K562 (cell line): ENCODE data around the gene ZFYVE28. TPM values are rescaled to one million over a fixed set of nuclear protein-coding genes. Genes with fewer than 3 reads are reported as not detected.

Experiments
- CBFB ChIP-seq: sonication (generic); formaldehyde crosslinking; IDR thresholded peaks from 2 replicates; pipeline ENCODE4 v1.4.0; 2020; ENCODE audit warnings: mild to moderate bottlenecking, missing genetic modification reagents
- COPS2 ChIP-seq: fragments of 450-650 bp; conservative IDR thresholded peaks from 2 replicates; pipeline ENCODE4 v1.6.1; 2016; ENCODE audit warnings: mild to moderate bottlenecking, moderate library complexity
- E2F3 ChIP-seq: fragments of 250-450 bp; sonication (Bioruptor Pico); IDR thresholded peaks from 2 replicates; pipeline ENCODE4 v1.4.0; 2020; ENCODE audit warnings: mild to moderate bottlenecking
- HNRNPH1 ChIP-seq: fragments of 200-400 bp; formaldehyde crosslinking; optimal IDR thresholded peaks from 2 replicates; pipeline ENCODE3; 2017; ENCODE audit warnings: low read depth, mild to moderate bottlenecking, low read length, moderate library complexity
- NBN ChIP-seq: fragments of 450-650 bp; IDR thresholded peaks from 2 replicates; pipeline ENCODE4 v1.6.1; 2016; ENCODE audit warnings: low read depth, mild to moderate bottlenecking
- POU5F1 ChIP-seq: fragments of 150-350 bp; IDR thresholded peaks from 2 replicates; pipeline ENCODE4 v1.6.1; 2014; ENCODE audit warnings: borderline replicate concordance, low read length, low read depth, mild to moderate bottlenecking; ENCODE audit not compliant: partially characterized antibody
- PRDM10 ChIP-seq: fragments of 450-650 bp; IDR thresholded peaks from 2 replicates; pipeline ENCODE4 v1.6.1; 2018; ENCODE audit not compliant: partially characterized antibody
- RB1 ChIP-seq: fragments of 450-650 bp; IDR thresholded peaks from 2 replicates; pipeline ENCODE4 v1.6.1; 2017; ENCODE audit warnings: low read depth, mild to moderate bottlenecking
- SNAPC5 ChIP-seq: fragments of 250-450 bp; sonication (Bioruptor Pico); IDR thresholded peaks from 2 replicates; pipeline ENCODE4 v1.8.0; 2021; ENCODE audit warnings: moderate library complexity, mild to moderate bottlenecking, inconsistent platforms
- ZNF143 ChIP-seq: sonication (generic); formaldehyde crosslinking; IDR thresholded peaks from 2 replicates; pipeline ENCODE4 v1.9.0; 2022; ENCODE audit warnings: mild to moderate bottlenecking, missing genetic modification reagents
- ZNF511 ChIP-seq: sonication (generic); formaldehyde crosslinking; IDR thresholded peaks from 2 replicates; pipeline ENCODE4 v1.8.0; 2022; ENCODE audit warnings: mild to moderate bottlenecking, missing genetic modification reagents
- polyA plus RNA-seq, 8 experiments: library from polyadenylated mRNA; depleted of rRNA in 4 of 8; stranded (reverse) in 5 of 8; unstranded in 3 of 8; fragments of >200 nt; fragmentation: Nextera tagmentation in 2 of 8; fragmentation: Illumina TruSeq in 1 of 8; extraction: Ambion mirVana in 2 of 8; extraction: Trizol in 1 of 8; gene quantifications; 2 replicates each; pipeline versions ENCODE4 v1.2.1 to v1.2.3, GENCODE V29; 2011 to 2014; ENCODE audit warnings: inconsistent platforms in 1 of 8, missing spikeins in 1 of 8
- total RNA-seq, 7 experiments: library from RNA; depleted of rRNA in 6 of 7; stranded (reverse); fragments of >200 nt in 6 of 7; fragmentation: Illumina TruSeq in 2 of 7; extraction: Trizol in 2 of 7; gene quantifications; 2 replicates each; pipeline versions ENCODE4 v1.2.1 to v1.2.3, GENCODE V29; 2011 to 2021; ENCODE audit warnings: low replicate concordance in 1 of 7
- TF ChIP-seq, protein P1 (sequence below): sonication (generic); formaldehyde crosslinking; IDR thresholded peaks from 2 replicates; pipeline ENCODE4 v1.8.0; 2023; ENCODE audit warnings: mild to moderate bottlenecking, missing genetic modification reagents
- TF ChIP-seq, protein P2 (sequence below), 3 experiments: IDR thresholded peaks in 2 of 3; conservative IDR thresholded peaks in 1 of 3; 2 replicates each; pipeline ENCODE4 v1.5.1; 2011 to 2012; ENCODE audit warnings: low read length in 3 of 3, mild to moderate bottlenecking in 3 of 3, control low read depth in 2 of 3, improper control_type of control experiment in 1 of 3, inconsistent platforms in 1 of 3, low read depth in 1 of 3, mixed read lengths in 1 of 3, moderate library complexity in 1 of 3; ENCODE audit not compliant: insufficient read depth in 2 of 3

Gene ZFYVE28
- total and polyA plus RNA-seq, 9 of the 15 experiments (the other 6 are each of a cell fraction or from before 2014, with no cell fraction given), result 1.3 to 24.8 (median 8.9) TPM

- TF ChIP-seq PRDM10 (no peak), ZNF143 (no peak), COPS2 (no peak), POU5F1 (no peak), CBFB (CRISPR knock-in tag) (no peak), HNRNPH1 (no peak), RB1 (no peak), ZNF511 (CRISPR knock-in tag) (peak; percentile 74; the same call in 1 of the 2 replicates), E2F3 (CRISPR knock-in tag) (peak; percentile 24; the same call in 1 of the 2 replicates), NBN (no peak), SNAPC5 (CRISPR knock-in tag) (no peak)
- TF ChIP-seq, protein P1, sequence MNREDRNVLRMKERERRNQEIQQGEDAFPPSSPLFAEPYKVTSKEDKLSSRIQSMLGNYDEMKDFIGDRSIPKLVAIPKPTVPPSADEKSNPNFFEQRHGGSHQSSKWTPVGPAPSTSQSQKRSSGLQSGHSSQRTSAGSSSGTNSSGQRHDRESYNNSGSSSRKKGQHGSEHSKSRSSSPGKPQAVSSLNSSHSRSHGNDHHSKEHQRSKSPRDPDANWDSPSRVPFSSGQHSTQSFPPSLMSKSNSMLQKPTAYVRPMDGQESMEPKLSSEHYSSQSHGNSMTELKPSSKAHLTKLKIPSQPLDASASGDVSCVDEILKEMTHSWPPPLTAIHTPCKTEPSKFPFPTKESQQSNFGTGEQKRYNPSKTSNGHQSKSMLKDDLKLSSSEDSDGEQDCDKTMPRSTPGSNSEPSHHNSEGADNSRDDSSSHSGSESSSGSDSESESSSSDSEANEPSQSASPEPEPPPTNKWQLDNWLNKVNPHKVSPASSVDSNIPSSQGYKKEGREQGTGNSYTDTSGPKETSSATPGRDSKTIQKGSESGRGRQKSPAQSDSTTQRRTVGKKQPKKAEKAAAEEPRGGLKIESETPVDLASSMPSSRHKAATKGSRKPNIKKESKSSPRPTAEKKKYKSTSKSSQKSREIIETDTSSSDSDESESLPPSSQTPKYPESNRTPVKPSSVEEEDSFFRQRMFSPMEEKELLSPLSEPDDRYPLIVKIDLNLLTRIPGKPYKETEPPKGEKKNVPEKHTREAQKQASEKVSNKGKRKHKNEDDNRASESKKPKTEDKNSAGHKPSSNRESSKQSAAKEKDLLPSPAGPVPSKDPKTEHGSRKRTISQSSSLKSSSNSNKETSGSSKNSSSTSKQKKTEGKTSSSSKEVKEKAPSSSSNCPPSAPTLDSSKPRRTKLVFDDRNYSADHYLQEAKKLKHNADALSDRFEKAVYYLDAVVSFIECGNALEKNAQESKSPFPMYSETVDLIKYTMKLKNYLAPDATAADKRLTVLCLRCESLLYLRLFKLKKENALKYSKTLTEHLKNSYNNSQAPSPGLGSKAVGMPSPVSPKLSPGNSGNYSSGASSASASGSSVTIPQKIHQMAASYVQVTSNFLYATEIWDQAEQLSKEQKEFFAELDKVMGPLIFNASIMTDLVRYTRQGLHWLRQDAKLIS (CRISPR knock-in tag), result no peak; the same call in 1 of the 2 replicates
- TF ChIP-seq, protein P2, sequence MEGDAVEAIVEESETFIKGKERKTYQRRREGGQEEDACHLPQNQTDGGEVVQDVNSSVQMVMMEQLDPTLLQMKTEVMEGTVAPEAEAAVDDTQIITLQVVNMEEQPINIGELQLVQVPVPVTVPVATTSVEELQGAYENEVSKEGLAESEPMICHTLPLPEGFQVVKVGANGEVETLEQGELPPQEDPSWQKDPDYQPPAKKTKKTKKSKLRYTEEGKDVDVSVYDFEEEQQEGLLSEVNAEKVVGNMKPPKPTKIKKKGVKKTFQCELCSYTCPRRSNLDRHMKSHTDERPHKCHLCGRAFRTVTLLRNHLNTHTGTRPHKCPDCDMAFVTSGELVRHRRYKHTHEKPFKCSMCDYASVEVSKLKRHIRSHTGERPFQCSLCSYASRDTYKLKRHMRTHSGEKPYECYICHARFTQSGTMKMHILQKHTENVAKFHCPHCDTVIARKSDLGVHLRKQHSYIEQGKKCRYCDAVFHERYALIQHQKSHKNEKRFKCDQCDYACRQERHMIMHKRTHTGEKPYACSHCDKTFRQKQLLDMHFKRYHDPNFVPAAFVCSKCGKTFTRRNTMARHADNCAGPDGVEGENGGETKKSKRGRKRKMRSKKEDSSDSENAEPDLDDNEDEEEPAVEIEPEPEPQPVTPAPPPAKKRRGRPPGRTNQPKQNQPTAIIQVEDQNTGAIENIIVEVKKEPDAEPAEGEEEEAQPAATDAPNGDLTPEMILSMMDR (IDR thresholded peaks at IDR 0.05 in 2 of 3, conservative IDR thresholded peaks at IDR 0.05 in 1 of 3; ENCODE audit: insufficient read depth in 2 of 3, low read depth in 1 of 3, low read length in 3 of 3), result peak; percentile 15 to 42 (median 34); a peak in 5 of 6 replicates
These were observed 1.8 kb downstream of the ZFYVE28 start (continued) for GRCh38 chr4:2416564-2417225.
